Endothelial cell of umbilical vein (primary cell): ENCODE measurements around the gene PPM1H. TPM values are rescaled to one million over a fixed set of nuclear protein-coding genes. Genes with fewer than 3 reads are reported as not detected.

ENCODE experiments used
- BruUV-seq: library from RNA; stranded (reverse); fragments of 400-500 nt; replicated peaks from 2 replicates; lab custom pipeline; 2021; lab: Mats Ljungman, UMichigan
- CTCF ChIA-PET: fragments of 300-600, 350-600 bp; sonication (Branson Sonifier 250); formaldehyde crosslinking; loops from one replicate; lab custom pipeline; 2021; ENCODE audit warnings: antibody characterized with exemption, inconsistent platforms; lab: Charles Lee
- POLR2A ChIA-PET: fragments of 300-600, 350-600 bp; sonication (Branson Sonifier 250); formaldehyde crosslinking; loops from one replicate; lab custom pipeline; 2021; ENCODE audit warnings: antibody characterized with exemption, inconsistent platforms; lab: Charles Lee
- DNase-seq: peaks from one replicate; pipeline ENCODE4 v3.0.0-alpha.2; 2011; ENCODE audit warnings: low read depth, low spot score
- FAIRE-seq: peaks from 2 replicates; lab custom pipeline; 2011; peaks lifted over from hg19 to GRCh38; lab: Jason Lieb, UNC
- H2AFZ ChIP-seq: 2 replicates; pipeline ENCODE4 v1.6.0; 2012; ENCODE audit warnings: low read depth, low read length, control low read depth, inconsistent platforms
- H3K27ac ChIP-seq: 2 replicates; pipeline ENCODE4 v1.5.1; 2011; ENCODE audit warnings: low read depth, mild to moderate bottlenecking, control low read depth, low read length, moderate library complexity; ENCODE audit not compliant: insufficient read depth
- H3K27me3 ChIP-seq, 2 experiments: 2 replicates each; pipeline versions ENCODE4 v1.6.0 to v1.6.1; 2011; ENCODE audit warnings: low read length in 2 of 2, mixed read lengths in 1 of 2; ENCODE audit not compliant: control insufficient read depth in 2 of 2, insufficient read depth in 2 of 2
- H3K36me3 ChIP-seq, 2 experiments: 2 replicates in 1 of 2; 3 replicates in 1 of 2; pipeline ENCODE4 v1.5.1; 2011; ENCODE audit warnings: low read length in 2 of 2, mild to moderate bottlenecking in 1 of 2, moderate library complexity in 1 of 2; ENCODE audit not compliant: control insufficient read depth in 2 of 2, insufficient read depth in 2 of 2; ENCODE audit errors: extremely low read depth in 1 of 2
- H3K4me1 ChIP-seq: 3 replicates; pipeline ENCODE4 v1.5.1; 2011; ENCODE audit warnings: mild to moderate bottlenecking, low read length; ENCODE audit not compliant: control insufficient read depth, insufficient read depth; ENCODE audit errors: extremely low read depth
- H3K4me2 ChIP-seq: 2 replicates; pipeline ENCODE4 v1.6.1; 2011; ENCODE audit warnings: low read length, control low read depth, mixed read lengths; ENCODE audit not compliant: insufficient read depth
- H3K4me3 ChIP-seq, 3 experiments: fragments of 200-600 bp in 1 of 3; sonication (generic), shearing (Covaris generic) in 1 of 3; replicated peaks in 1 of 3; 2 replicates each; pipeline ENCODE4 v1.5.1; 2011 to 2016; ENCODE audit warnings: control low read depth in 3 of 3, low read length in 3 of 3, mild to moderate bottlenecking in 2 of 3, inconsistent platforms in 1 of 3, low read depth in 1 of 3, moderate library complexity in 1 of 3; ENCODE audit not compliant: insufficient read depth in 1 of 3
- H3K79me2 ChIP-seq: 2 replicates; pipeline ENCODE4 v1.6.0; 2012; ENCODE audit warnings: low read length, inconsistent platforms; ENCODE audit not compliant: control insufficient read depth, insufficient read depth
- H3K9ac ChIP-seq: replicated peaks from 2 replicates; pipeline ENCODE3; 2011; ENCODE audit warnings: low read length, control low read depth; ENCODE audit not compliant: insufficient read depth; ENCODE audit errors: extremely low read depth
- H3K9me1 ChIP-seq: replicated peaks from 3 replicates; pipeline ENCODE4 v1.6.0; 2011; ENCODE audit warnings: mild to moderate bottlenecking, low read length; ENCODE audit not compliant: control insufficient read depth, insufficient read depth; ENCODE audit errors: extremely low read depth
- H3K9me3 ChIP-seq: replicated peaks from 2 replicates; pipeline ENCODE4 v1.5.1; 2012; ENCODE audit warnings: low read length, inconsistent platforms; ENCODE audit not compliant: control insufficient read depth, insufficient read depth
- H4K20me1 ChIP-seq: replicated peaks from 2 replicates; pipeline ENCODE3; 2011; ENCODE audit warnings: mild to moderate bottlenecking, low read length; ENCODE audit not compliant: control insufficient read depth, insufficient read depth; ENCODE audit errors: extremely low read depth
- EZH2 ChIP-seq: IDR thresholded peaks from 2 replicates; pipeline ENCODE4 v1.6.1; 2012; ENCODE audit warnings: borderline replicate concordance, low read depth, mild to moderate bottlenecking, moderate library complexity, low read length, inconsistent platforms; ENCODE audit not compliant: severe bottlenecking
- POLR2AphosphoS5 ChIP-seq: IDR thresholded peaks from 2 replicates; pipeline ENCODE4 v1.6.1; 2012; ENCODE audit warnings: low read depth, mild to moderate bottlenecking, control low read depth, low read length, moderate library complexity; ENCODE audit not compliant: insufficient read depth
- dilution Hi-C: fragments of 300-500 bp; cut with MboI; formaldehyde crosslinking; loops from one replicate; pipeline ENCODE4 v1.15.0; 2019; ENCODE audit warnings: low sequenced_read_pairs; ENCODE audit not compliant: extremely low pct_ligation_motif_present
- intact Hi-C: fragments of 100-400 bp; cut with micrococcal nuclease; formaldehyde crosslinking; loops from one replicate; pipeline ENCODE4 v1.10.0; 2022
- polyA plus RNA-seq, 4 experiments: library from polyadenylated mRNA; depleted of rRNA in 3 of 4; stranded (reverse) in 3 of 4; unstranded in 1 of 4; fragments of >200 nt; gene quantifications; 2 replicates each; pipeline versions ENCODE4 v1.2.1 to v1.2.3, GENCODE V29; 2011 to 2012; ENCODE audit warnings: missing spikeins in 1 of 4
- total RNA-seq: library from RNA; stranded (reverse); gene quantifications from 2 replicates; pipeline ENCODE4 v1.2.3, GENCODE V29; 2021
- TF ChIP-seq, protein P1 (sequence below), 2 donors: IDR thresholded peaks; 1 replicate in 1 of 2; 2 replicates in 1 of 2; pipeline ENCODE4 v1.5.1; 2011; ENCODE audit warnings: low read length in 2 of 2, mild to moderate bottlenecking in 2 of 2, moderate library complexity in 2 of 2, control low read depth in 1 of 2, inconsistent platforms in 1 of 2, low read depth in 1 of 2; ENCODE audit not compliant: insufficient read depth in 1 of 2; ENCODE audit errors: extremely low read depth in 1 of 2

Gene PPM1H
- total and polyA plus RNA-seq, 2 donors (not counting 3 experiments of a cell fraction or from before 2014, with no cell fraction given) = 1.0 to 7.2 TPM

DNA sequence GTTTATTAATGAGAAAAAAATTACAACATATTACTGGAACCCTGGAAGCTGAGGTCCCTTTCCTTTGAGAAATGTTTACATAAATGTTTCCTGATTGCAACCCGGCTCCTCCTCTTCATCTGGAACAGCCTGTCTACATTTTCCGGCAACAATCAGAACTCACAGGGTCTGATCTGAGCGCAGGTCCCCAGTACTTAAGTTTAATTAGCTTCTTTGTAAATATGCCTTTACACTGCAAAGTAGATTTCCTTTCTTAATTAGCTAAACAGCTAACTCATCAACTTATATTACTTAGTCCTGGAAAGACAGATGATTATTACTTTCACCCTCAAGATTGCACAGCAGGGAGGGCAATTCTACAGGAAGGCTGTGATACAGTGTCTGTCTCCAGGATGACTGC is 255.3 kb downstream of the PPM1H start:
- H2AFZ ChIP-seq = no peak overlapping the region
- intact Hi-C loops = no loop called here
- no peaks in the 10 kb centered on the region for H3K9me1 ChIP-seq
- no peaks in the 10 kb centered on the region for H3K9me3 ChIP-seq
- H3K4me1 ChIP-seq = peaks cover 4% of the 10 kb centered on the region
- FAIRE-seq (peak; percentile 8), DNase-seq (peak; percentile 27)
- dilution Hi-C loops = no loop called here
- H3K9ac ChIP-seq = no peak overlapping the region
- H3K27ac ChIP-seq = no peak overlapping the region
- no peaks in the 10 kb centered on the region for H3K36me3 ChIP-seq
- no TSS peak for BruUV-seq
- no peaks in the 10 kb centered on the region for H4K20me1 ChIP-seq
- no peak overlapping the region for H3K4me3 ChIP-seq
- ChIA-PET POLR2A (no interaction called here), CTCF (interaction anchor here (1.4 kb wide), 1 partner anchor 98 kb away, joined by 5 read pairs; no protein-coding TSS in a partner anchor)
- no peaks in the 10 kb centered on the region for H3K79me2 ChIP-seq
- H3K4me2 ChIP-seq = no peak overlapping the region
- TF ChIP-seq, protein P1, sequence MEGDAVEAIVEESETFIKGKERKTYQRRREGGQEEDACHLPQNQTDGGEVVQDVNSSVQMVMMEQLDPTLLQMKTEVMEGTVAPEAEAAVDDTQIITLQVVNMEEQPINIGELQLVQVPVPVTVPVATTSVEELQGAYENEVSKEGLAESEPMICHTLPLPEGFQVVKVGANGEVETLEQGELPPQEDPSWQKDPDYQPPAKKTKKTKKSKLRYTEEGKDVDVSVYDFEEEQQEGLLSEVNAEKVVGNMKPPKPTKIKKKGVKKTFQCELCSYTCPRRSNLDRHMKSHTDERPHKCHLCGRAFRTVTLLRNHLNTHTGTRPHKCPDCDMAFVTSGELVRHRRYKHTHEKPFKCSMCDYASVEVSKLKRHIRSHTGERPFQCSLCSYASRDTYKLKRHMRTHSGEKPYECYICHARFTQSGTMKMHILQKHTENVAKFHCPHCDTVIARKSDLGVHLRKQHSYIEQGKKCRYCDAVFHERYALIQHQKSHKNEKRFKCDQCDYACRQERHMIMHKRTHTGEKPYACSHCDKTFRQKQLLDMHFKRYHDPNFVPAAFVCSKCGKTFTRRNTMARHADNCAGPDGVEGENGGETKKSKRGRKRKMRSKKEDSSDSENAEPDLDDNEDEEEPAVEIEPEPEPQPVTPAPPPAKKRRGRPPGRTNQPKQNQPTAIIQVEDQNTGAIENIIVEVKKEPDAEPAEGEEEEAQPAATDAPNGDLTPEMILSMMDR (IDR thresholded peaks at IDR 0.05; ENCODE audit: extremely low read depth in 1 of 2, insufficient read depth in 1 of 2, low read depth in 1 of 2, low read length in 2 of 2) = no peak
- no peaks in the 10 kb centered on the region for H3K27me3 ChIP-seq

DNA sequence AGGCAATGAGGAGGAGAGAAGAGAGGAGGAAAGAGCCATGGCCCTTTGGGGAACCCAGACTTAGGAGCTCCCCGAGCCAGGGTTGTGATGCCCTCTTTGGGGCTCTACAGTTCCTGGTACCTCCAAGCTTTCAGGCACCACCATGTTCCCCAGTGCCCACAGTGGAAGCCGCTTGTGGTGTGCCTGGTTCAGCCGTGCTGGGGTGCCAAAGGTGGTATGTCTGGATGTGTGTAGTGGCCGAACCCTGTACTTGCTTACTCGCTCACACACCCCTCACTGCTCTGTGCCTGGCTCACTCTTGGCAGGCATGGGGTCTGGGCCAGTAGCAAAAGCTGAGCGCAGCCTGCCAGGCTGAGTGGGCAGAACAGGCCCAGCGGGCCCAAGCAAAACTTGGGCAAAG is 257.6 kb downstream of the PPM1H start:
- POLR2A ChIA-PET = no interaction called here
- intact Hi-C loops = no loop called here
- H2AFZ ChIP-seq = no peak overlapping the region
- H3K27me3 ChIP-seq = no peaks in the 10 kb centered on the region
- dilution Hi-C loops = no loop called here
- H3K9me3 ChIP-seq = no peaks in the 10 kb centered on the region
- no peaks in the 10 kb centered on the region for H3K79me2 ChIP-seq
- no peak overlapping the region for H3K9ac ChIP-seq
- BruUV-seq = no TSS peak
- no peaks in the 10 kb centered on the region for H4K20me1 ChIP-seq
- no peaks in the 10 kb centered on the region for H3K36me3 ChIP-seq
- DNase-seq (no peak), FAIRE-seq (no peak)
- H3K4me1 ChIP-seq = peaks cover 4% of the 10 kb centered on the region
- CTCF ChIA-PET = no interaction called here
- no peak overlapping the region for H3K4me2 ChIP-seq
- H3K27ac ChIP-seq = no peak overlapping the region
- no peak overlapping the region for H3K4me3 ChIP-seq
- H3K9me1 ChIP-seq = no peaks in the 10 kb centered on the region
- TF ChIP-seq, protein P1 (IDR thresholded peaks at IDR 0.05; ENCODE audit: extremely low read depth in 1 of 2, insufficient read depth in 1 of 2, low read depth in 1 of 2, low read length in 2 of 2) = no peak
- TF ChIP-seq EZH2 (no peak), POLR2AphosphoS5 (no peak)
